Iris pigment epithelial cell (primary cell): ENCODE data around the gene UNC13A.

Experiments used
- DNase-seq: peaks from one replicate; pipeline ENCODE4 v3.0.0-alpha.2; 2011; ENCODE audit warnings: low read depth

The UNC13A gene

GRCh38 chr19:17669419-17669818 lies 18.7 kb downstream of the UNC13A start:
- no peak for DNase-seq

- DNase-seq = no peak
These were observed 23.1 kb downstream of the UNC13A start for GRCh38 chr19:17665058-17665457.

GRCh38 chr19:17659996-17660395 lies 28.2 kb downstream of the UNC13A start:
- no peak for DNase-seq

GRCh38 chr19:17658666-17659065 lies 29.5 kb downstream of the UNC13A start:
- peak; percentile 12 for DNase-seq

- DNase-seq = no peak
These were observed 29.9 kb downstream of the UNC13A start for GRCh38 chr19:17658240-17658639.

GRCh38 chr19:17656970-17657369 lies 31.2 kb downstream of the UNC13A start:
- no peak for DNase-seq

GRCh38 chr19:17655751-17656472 lies 32.2 kb downstream of the UNC13A start:
- no peak for DNase-seq

GRCh38 chr19:17654993-17655392 lies 33.2 kb downstream of the UNC13A start:
- DNase-seq = no peak

GRCh38 chr19:17652627-17653026 lies 35.5 kb downstream of the UNC13A start:
- DNase-seq = no peak

GRCh38 chr19:17648786-17649185 lies 39.4 kb downstream of the UNC13A start:
- no peak for DNase-seq

- DNase-seq = no peak
These were observed 40.0 kb downstream of the UNC13A start for GRCh38 chr19:17648097-17648660.

GRCh38 chr19:17647071-17648020 lies 40.8 kb downstream of the UNC13A start:
- DNase-seq = no peak

GRCh38 chr19:17646441-17646840 lies 41.7 kb downstream of the UNC13A start:
- DNase-seq = no peak

- DNase-seq = no peak
These were observed 42.7 kb downstream of the UNC13A start for GRCh38 chr19:17645339-17645963.

- DNase-seq = no peak
These were observed 45.5 kb downstream of the UNC13A start for GRCh38 chr19:17642656-17643055.

GRCh38 chr19:17641846-17642245 lies 46.3 kb downstream of the UNC13A start:
- no peak for DNase-seq

- DNase-seq = no peak
These were observed 47.0 kb downstream of the UNC13A start for GRCh38 chr19:17641181-17641580.

GRCh38 chr19:17633700-17634099 lies 54.5 kb downstream of the UNC13A start:
- no peak for DNase-seq

- no peak for DNase-seq
These were observed 55.6 kb downstream of the UNC13A start for GRCh38 chr19:17632577-17632976.

GRCh38 chr19:17629760-17630159 lies 58.4 kb downstream of the UNC13A start:
- no peak for DNase-seq

GRCh38 chr19:17627921-17628320 lies 60.2 kb downstream of the UNC13A start:
- DNase-seq = no peak

- DNase-seq = no peak
These were observed 61.0 kb downstream of the UNC13A start for GRCh38 chr19:17627161-17627560.
